Caki2 (cell line): ENCODE results near the gene COL4A2. TPM values are rescaled to one million over a fixed set of nuclear protein-coding genes. Genes with fewer than 3 reads are reported as not detected.
"Not testable (repeated sequence)": the region's sequence is repeated elsewhere in the genome, so short reads cannot be mapped to it uniquely, and the experiment has no call there.

ENCODE experiments used
- DNase-seq: peaks from one replicate; pipeline ENCODE4 v3.0.0-alpha.2; 2015; ENCODE audit warnings: low read depth
- in situ Hi-C: cut with HindIII; loops from 2 replicates; pipeline ENCODE4 v1.10.0; 2016; ENCODE audit warnings: low sequenced_read_pairs, low pct_unique_long_range_greater_than_20kb, mixed read lengths
- total RNA-seq: library from RNA; depleted of rRNA; stranded (reverse); fragments of >200 nt; shearing (Covaris generic); gene quantifications from 2 replicates; pipeline ENCODE4 v1.2.3, GENCODE V29; 2014; ENCODE audit warnings: low replicate concordance

COL4A2 gene
- total RNA-seq, 1 experiment from 2014 or later, result 412 TPM

- in situ Hi-C loops, result no loop called here
- DNase-seq, result no peak
Observed at GRCh38 chr13:110493613-110494012, 186.5 kb downstream of the COL4A2 start.

- DNase-seq, result no peak
- in situ Hi-C loops, result no loop called here
Observed at GRCh38 chr13:110495376-110495775, 188.3 kb downstream of the COL4A2 start.

- in situ Hi-C loops, result no loop called here
- DNase-seq, result no peak
Observed at GRCh38 chr13:110495881-110496280, 188.8 kb downstream of the COL4A2 start.

GRCh38 chr13:110496281-110496680, 189.2 kb downstream of the COL4A2 start:
- no peak for DNase-seq
- in situ Hi-C loops, result no loop called here

GRCh38 chr13:110497003-110497402, 189.9 kb downstream of the COL4A2 start:
- DNase-seq, result no peak
- in situ Hi-C loops, result no loop called here

GRCh38 chr13:110497896-110498295, 190.8 kb downstream of the COL4A2 start:
- DNase-seq, in situ Hi-C loops: not testable (repeated sequence)

GRCh38 chr13:110498327-110498726, 191.2 kb downstream of the COL4A2 start:
- in situ Hi-C loops, result no loop called here
- no peak for DNase-seq

GRCh38 chr13:110498765-110499164, 191.7 kb downstream of the COL4A2 start:
- in situ Hi-C loops, result no loop called here
- no peak for DNase-seq

- in situ Hi-C loops, result no loop called here
- peak; percentile 75 for DNase-seq
Observed at GRCh38 chr13:110499621-110500281, 192.7 kb downstream of the COL4A2 start.

- in situ Hi-C loops, result no loop called here
- DNase-seq, result no peak
Observed at GRCh38 chr13:110500341-110500740, 193.3 kb downstream of the COL4A2 start.

- in situ Hi-C loops, result no loop called here
- no peak for DNase-seq
Observed at GRCh38 chr13:110501188-110501587, 194.1 kb downstream of the COL4A2 start.

GRCh38 chr13:110503037-110503901, 196.2 kb downstream of the COL4A2 start:
- in situ Hi-C loops, result no loop called here

GRCh38 chr13:110503979-110504499, 197.0 kb downstream of the COL4A2 start:
- in situ Hi-C loops, result no loop called here
- no peak for DNase-seq

More at GRCh38 chr13:110503037-110503901, 196.2 kb downstream of the COL4A2 start:
- DNase-seq, result no peak

GRCh38 chr13:110505594-110505993, 198.5 kb downstream of the COL4A2 start:
- DNase-seq, result no peak
- in situ Hi-C loops, result no loop called here

GRCh38 chr13:110506396-110506795, 199.3 kb downstream of the COL4A2 start:
- no peak for DNase-seq
- in situ Hi-C loops, result no loop called here

GRCh38 chr13:110506859-110507566, 199.9 kb downstream of the COL4A2 start:
- in situ Hi-C loops, result no loop called here
- peak; percentile 8 for DNase-seq

- in situ Hi-C loops, result no loop called here
- DNase-seq, result no peak
Observed at GRCh38 chr13:110507678-110508381, 200.7 kb downstream of the COL4A2 start.

GRCh38 chr13:110509478-110509926, 202.4 kb downstream of the COL4A2 start:
- in situ Hi-C loops, result no loop called here
- no peak for DNase-seq
